ENCODE measurements around the gene RPS21. TPM values are rescaled to one million over a fixed set of nuclear protein-coding genes. Genes with fewer than 3 reads are reported as not detected.

The RPS21 gene
- total and polyA plus RNA-seq, 12 donors: 438 to 4,794 (median 1,602) TPM

DNA sequence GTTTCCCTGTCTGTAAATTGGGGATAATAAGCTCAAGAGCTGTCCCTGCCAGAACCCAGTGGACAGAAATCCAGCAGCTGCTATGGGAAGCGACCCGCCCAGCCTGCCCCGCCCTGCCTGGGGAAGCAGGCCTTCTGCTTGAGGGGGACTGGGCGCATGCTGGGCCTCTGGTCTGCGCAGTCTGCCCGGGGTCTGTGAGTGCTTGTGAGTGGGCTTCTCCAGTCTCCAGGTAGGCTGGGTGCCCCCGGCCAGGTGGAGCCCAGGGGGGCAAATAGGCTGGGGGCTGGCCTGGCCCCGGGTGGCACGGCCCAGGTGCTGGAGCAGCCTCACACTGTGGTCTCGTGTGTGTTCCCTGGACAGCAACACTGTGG, 41.1 kb downstream of the RPS21 start:
- no peaks in the 10 kb centered on the region for H3K36me3 ChIP-seq (replicated peaks in 1 of 2)
- intact Hi-C loops (cut with DNase I): loop anchor here in 1 of 2 donors (5.0 kb wide), 1 partner anchor 184 kb away; no protein-coding TSS in a partner anchor
- TF ChIP-seq, protein P1, sequence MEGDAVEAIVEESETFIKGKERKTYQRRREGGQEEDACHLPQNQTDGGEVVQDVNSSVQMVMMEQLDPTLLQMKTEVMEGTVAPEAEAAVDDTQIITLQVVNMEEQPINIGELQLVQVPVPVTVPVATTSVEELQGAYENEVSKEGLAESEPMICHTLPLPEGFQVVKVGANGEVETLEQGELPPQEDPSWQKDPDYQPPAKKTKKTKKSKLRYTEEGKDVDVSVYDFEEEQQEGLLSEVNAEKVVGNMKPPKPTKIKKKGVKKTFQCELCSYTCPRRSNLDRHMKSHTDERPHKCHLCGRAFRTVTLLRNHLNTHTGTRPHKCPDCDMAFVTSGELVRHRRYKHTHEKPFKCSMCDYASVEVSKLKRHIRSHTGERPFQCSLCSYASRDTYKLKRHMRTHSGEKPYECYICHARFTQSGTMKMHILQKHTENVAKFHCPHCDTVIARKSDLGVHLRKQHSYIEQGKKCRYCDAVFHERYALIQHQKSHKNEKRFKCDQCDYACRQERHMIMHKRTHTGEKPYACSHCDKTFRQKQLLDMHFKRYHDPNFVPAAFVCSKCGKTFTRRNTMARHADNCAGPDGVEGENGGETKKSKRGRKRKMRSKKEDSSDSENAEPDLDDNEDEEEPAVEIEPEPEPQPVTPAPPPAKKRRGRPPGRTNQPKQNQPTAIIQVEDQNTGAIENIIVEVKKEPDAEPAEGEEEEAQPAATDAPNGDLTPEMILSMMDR (IDR thresholded peaks at IDR 0.05): no peak
- TF ChIP-seq POLR2A (IDR thresholded peaks at IDR 0.05): no peak
- no peak for DNase-seq
- no peak overlapping the region for H3K4me3 ChIP-seq
- no peaks in the 10 kb centered on the region for H3K27me3 ChIP-seq
- no peak overlapping the region for H3K27ac ChIP-seq
- no peaks in the 10 kb centered on the region for H3K4me1 ChIP-seq (replicated peaks in 1 of 2)
- no peaks in the 10 kb centered on the region for H3K9me3 ChIP-seq (replicated peaks in 1 of 3)
- WGBS, 4 donors: 71 to 85% (median 82%) methylated on average over 4 to 10 of the region's 10 CpGs

DNA sequence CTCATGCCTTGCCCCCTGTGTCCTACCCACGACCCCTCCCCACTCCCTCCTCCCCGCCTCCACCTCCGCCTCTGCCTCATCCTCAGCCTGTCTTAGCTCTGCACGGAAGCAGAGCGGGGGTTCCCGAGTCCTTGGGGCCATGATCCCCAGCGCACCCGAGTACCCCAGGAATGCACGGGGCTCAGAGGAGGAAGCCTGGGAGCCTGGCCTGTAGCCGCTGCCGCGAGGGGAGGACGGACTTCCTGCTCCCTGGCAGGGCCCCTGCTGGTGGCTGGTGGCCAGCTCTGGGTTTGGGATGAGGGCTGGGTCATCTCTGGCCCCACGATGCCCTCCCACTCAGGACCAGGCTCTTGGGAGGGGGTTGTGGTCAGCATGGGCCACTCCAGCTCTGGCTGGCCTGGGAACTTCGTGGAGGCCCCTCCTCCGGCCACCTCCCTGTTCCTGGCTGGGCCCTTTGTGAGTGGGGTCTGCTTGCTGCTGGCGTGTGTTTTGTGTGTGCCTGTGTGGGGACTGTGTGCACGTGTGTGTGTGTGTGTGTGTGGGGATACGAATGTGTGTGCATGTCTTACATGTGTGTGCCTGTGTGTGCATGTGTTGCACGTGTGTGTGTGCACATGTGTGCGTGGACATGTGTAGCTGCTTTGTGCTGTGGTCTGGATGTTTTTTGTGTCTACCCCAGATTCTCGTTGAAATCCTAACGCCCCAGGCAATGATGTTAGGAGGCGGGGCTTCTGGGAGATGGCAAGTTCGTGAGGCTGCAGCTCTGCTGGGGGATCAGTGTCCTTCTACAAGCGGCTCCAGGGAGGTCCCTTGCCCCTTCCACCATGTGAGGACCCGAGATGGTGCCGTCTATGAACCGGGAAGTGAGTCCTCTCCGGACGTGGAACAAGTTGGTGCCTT, 41.7 kb downstream of the RPS21 start:
- TF ChIP-seq, protein P1 (IDR thresholded peaks at IDR 0.05): no peak
- no peak for TF ChIP-seq POLR2A (IDR thresholded peaks at IDR 0.05)
- no peaks in the 10 kb centered on the region for H3K36me3 ChIP-seq (replicated peaks in 1 of 2)
- no peak overlapping the region for H3K4me3 ChIP-seq
- no peak for DNase-seq
- 55 to 60% (median 58%) methylated on average over 18 to 31 of the region's 31 CpGs for WGBS, 4 donors
- intact Hi-C loops (cut with DNase I): loop anchor here in 1 of 2 donors (5.0 kb wide), 1 partner anchor 184 kb away; no protein-coding TSS in a partner anchor
- no peaks in the 10 kb centered on the region for H3K27me3 ChIP-seq
- H3K9me3 ChIP-seq (replicated peaks in 1 of 3): no peaks in the 10 kb centered on the region
- H3K27ac ChIP-seq: no peak overlapping the region
- no peaks in the 10 kb centered on the region for H3K4me1 ChIP-seq (replicated peaks in 1 of 2)

DNA sequence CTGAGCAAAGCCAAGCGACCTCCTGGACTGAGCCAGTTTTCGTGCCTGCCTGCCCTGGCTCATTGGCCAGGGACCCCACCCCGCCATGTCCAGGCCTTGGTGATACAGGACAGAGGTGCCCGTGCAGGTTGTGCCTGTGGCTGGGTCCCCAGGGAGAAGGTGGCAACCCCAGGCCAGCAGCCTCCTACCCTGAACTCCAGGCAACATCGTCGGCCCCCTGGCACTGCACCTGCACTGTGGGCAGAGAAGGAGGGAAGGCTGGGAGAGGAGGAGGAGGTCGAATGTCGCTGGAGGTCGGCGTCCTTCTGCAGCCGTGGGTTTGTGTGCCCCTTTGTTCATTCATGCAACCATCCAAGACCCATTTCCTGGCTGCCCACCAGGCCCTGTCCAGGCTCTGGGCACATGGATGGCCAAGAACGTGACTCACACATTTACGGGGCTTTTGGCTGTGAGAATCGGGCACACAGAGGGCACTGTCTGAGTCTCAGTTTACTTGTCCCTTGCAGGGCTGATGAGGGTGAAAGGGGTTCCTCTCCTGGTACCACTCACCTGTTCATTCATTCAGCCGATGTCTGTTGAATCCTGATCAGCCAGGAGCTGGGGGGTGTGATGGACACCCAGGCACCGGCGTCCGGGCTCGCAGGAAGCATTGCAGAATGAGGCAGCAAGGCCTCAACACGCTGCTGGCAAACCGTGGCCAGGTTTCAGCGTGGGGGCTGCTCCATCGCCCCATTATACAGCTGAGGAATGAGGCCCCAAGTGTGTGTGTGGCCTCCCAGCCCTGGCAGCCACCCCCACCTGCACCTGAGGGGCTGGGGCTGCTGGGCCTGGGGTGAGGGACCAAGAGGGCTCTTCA, 42.8 kb downstream of the RPS21 start:
- no peaks in the 10 kb centered on the region for H3K27me3 ChIP-seq
- 74 to 86% (median 77%) methylated on average over 9 to 23 of the region's 23 CpGs for WGBS, 4 donors

More for the DNA sequence above, 42.8 kb downstream of the RPS21 start:
- Histone ChIP-seq H3K27ac (no peak overlapping the region), H3K4me1 (replicated peaks in 1 of 2) (no peaks in the 10 kb centered on the region), H3K9me3 (replicated peaks in 1 of 3) (no peaks in the 10 kb centered on the region), H3K4me3 (no peak overlapping the region), H3K36me3 (replicated peaks in 1 of 2) (no peaks in the 10 kb centered on the region)
- no peak for TF ChIP-seq POLR2A (IDR thresholded peaks at IDR 0.05)
- TF ChIP-seq, protein P1 (IDR thresholded peaks at IDR 0.05): no peak
- intact Hi-C loops (cut with DNase I): loop anchor here in 1 of 2 donors (5.0 kb wide), 1 partner anchor 183 kb away; no protein-coding TSS in a partner anchor
- no peak for DNase-seq

Measured in adrenal gland (tissue), 12 donors.